Spinal cord (tissue), 10 donors: Measurements from ENCODE around the gene CBR3. TPM values are rescaled to one million over a fixed set of nuclear protein-coding genes. Genes with fewer than 3 reads are reported as not detected.

ENCODE experiments used
- DNase-seq, 6 donors: peaks; one replicate each; pipeline versions ENCODE4 v3.0.0 to v3.0.0-alpha.2; 2013 to 2015; ENCODE audit warnings: low spot score in 6 of 6, low read depth in 4 of 6
- H3K27ac ChIP-seq: one replicate; pipeline ENCODE4 v1.5.1; 2013; ENCODE audit warnings: low read depth, low read length, control low read depth
- H3K27me3 ChIP-seq: one replicate; pipeline ENCODE4 v1.6.1; 2013; ENCODE audit warnings: low read length; ENCODE audit not compliant: control insufficient read depth, insufficient read depth
- H3K36me3 ChIP-seq: one replicate; pipeline ENCODE4 v1.6.1; 2013; ENCODE audit warnings: low read length; ENCODE audit not compliant: control insufficient read depth, insufficient read depth
- H3K4me1 ChIP-seq: one replicate; pipeline ENCODE4 v1.6.1; 2013; ENCODE audit warnings: low read length; ENCODE audit not compliant: control insufficient read depth, insufficient read depth
- H3K4me3 ChIP-seq: one replicate; pipeline ENCODE4 v1.5.1; 2013; ENCODE audit warnings: low read depth, low read length, control low read depth
- H3K9me3 ChIP-seq: one replicate; pipeline ENCODE4 v1.6.1; 2013; ENCODE audit warnings: low read length; ENCODE audit not compliant: control insufficient read depth, insufficient read depth
- WGBS: methylation state at CpG from one replicate; pipeline ENCODE4 v1.1.5; 2013; ENCODE audit warnings: missing lambda C conversion rate; ENCODE audit not compliant: insufficient coverage; 5-methylcytosine and 5-hydroxymethylcytosine counted together
- long read RNA-seq, 4 donors: transcript quantifications; one replicate each; lab custom pipeline, GENCODE V29; 2026
- polyA plus RNA-seq, 2 donors: library from polyadenylated mRNA; unstranded; fragments of 120-200 nt; gene quantifications; one replicate each; pipeline ENCODE4 v1.2.1, GENCODE V29; 2013; ENCODE audit not compliant: insufficient read length in 2 of 2
- total RNA-seq, 2 donors: library from RNA; depleted of rRNA in 1 of 2; stranded (reverse); fragments of 120-200 nt in 1 of 2; fragments of >200 nt in 1 of 2; gene quantifications; one replicate each; pipeline versions ENCODE4 v1.2.3 to v1.2.4, GENCODE V29; 2013 to 2014
- donor health status: healthy.

The CBR3 gene
- 1 to 10 TPM; 2.0 to 3.7 TPM for total RNA-seq
- 1 to 10 TPM; 2.1 to 2.4 TPM for polyA plus RNA-seq
- long read RNA-seq, donor 1, partial matches to known transcripts: 0 of 4 reads
- long read RNA-seq, donor 1, other reads (novel, unspliced or antisense): 0 of 4 reads
- long read RNA-seq, donor 2, partial matches to known transcripts: 0 of 2 reads
- long read RNA-seq, donor 2, other reads (novel, unspliced or antisense): 0 of 2 reads
- long read RNA-seq, donor 3, partial matches to known transcripts: 0 of 4 reads
- long read RNA-seq, donor 3, other reads (novel, unspliced or antisense): 0 of 4 reads
- long read RNA-seq, donor 4, partial matches to known transcripts: 0 of 3 reads
- long read RNA-seq, donor 4, other reads (novel, unspliced or antisense): 0 of 3 reads

- H3K4me3 ChIP-seq: peak within 1 kb of the TSS; percentile 75
- under 1% methylated on average over 53 of the region's 53 CpGs for WGBS
- no peaks in the 10 kb centered on the region for H3K36me3 ChIP-seq
- H3K27me3 ChIP-seq: peaks cover 21% of the 10 kb centered on the region
- H3K9me3 ChIP-seq: no peaks in the 10 kb centered on the region
- H3K4me1 ChIP-seq: peaks cover 23% of the 10 kb centered on the region
- peak within 1 kb of the TSS; percentile 83 for H3K27ac ChIP-seq
- peak in 2 of 6 donors; percentile 38 to 59 for DNase-seq
Observed at GRCh38 chr21:36134803-36135390, at the start of gene CBR3. Gene CBR3 (plus strand): TSS chr21:36135079. CDS start chr21:36135193, 114 bp downstream.

DNA sequence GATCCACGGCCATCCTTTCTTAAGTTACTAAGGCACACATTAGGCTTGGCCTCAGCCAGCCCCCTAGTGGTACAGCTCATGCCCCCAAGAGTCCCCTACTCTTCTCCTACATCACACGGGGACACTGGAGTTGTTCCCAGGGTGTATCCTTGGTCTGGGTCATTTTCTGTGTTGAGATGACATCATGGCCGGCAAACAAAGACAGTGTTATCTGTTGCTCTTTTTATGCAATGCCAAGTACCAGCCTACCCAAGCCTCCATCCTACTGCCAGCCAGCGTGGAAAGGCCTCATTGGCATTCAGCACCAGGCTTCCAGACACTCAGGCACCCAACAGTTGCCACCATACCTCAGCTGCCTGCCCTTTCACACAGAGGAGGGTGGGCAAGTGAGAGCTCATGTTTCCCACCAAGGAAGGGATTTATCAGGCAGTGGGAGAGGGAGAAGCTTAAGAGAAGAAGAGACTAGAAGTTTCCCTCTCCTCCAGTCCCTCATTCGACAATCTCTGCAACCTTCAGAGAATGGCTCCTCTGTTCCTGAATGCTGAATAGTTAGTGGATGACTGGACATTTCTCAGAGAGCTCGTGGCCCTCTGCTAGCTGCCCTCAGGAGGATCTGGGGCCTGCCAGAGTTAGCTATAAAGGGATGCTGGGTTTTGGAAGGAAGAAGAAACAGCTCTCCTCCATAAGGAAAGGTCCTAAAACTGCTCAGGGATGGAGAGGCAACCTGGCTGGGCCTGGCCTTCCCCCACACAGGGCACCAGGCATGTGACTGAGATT is 47.3 kb upstream of the CBR3 start:
- H3K36me3 ChIP-seq: no peaks in the 10 kb centered on the region
- H3K4me1 ChIP-seq: peaks cover 10% of the 10 kb centered on the region
- H3K27me3 ChIP-seq: no peaks in the 10 kb centered on the region
- no peaks in the 10 kb centered on the region for H3K9me3 ChIP-seq
- H3K4me3 ChIP-seq: no peak overlapping the region
- DNase-seq: peak in 4 of 6 donors; percentile 64 to 87 (median 79)
- peak overlapping the region; percentile 75 for H3K27ac ChIP-seq
- 47% methylated on average over 3 of the region's 6 CpGs for WGBS

GRCh38 chr21:36089946-36090345 is 44.9 kb upstream of the CBR3 start:
- Histone ChIP-seq H3K27me3 (no peaks in the 10 kb centered on the region), H3K4me3 (no peak overlapping the region), H3K27ac (no peak overlapping the region), H3K9me3 (no peaks in the 10 kb centered on the region), H3K4me1 (peaks cover 10% of the 10 kb centered on the region), H3K36me3 (no peaks in the 10 kb centered on the region)
- DNase-seq: no peak
- WGBS: no CpG with 5 or more reads among the region's 3 CpGs

GRCh38 chr21:36092681-36093080 is 42.2 kb upstream of the CBR3 start:
- H3K9me3 ChIP-seq: no peaks in the 10 kb centered on the region
- no peak for DNase-seq
- no peak overlapping the region for H3K27ac ChIP-seq
- no peaks in the 10 kb centered on the region for H3K36me3 ChIP-seq
- peaks cover 4% of the 10 kb centered on the region for H3K4me1 ChIP-seq
- no peaks in the 10 kb centered on the region for H3K27me3 ChIP-seq
- no peak overlapping the region for H3K4me3 ChIP-seq

DNA sequence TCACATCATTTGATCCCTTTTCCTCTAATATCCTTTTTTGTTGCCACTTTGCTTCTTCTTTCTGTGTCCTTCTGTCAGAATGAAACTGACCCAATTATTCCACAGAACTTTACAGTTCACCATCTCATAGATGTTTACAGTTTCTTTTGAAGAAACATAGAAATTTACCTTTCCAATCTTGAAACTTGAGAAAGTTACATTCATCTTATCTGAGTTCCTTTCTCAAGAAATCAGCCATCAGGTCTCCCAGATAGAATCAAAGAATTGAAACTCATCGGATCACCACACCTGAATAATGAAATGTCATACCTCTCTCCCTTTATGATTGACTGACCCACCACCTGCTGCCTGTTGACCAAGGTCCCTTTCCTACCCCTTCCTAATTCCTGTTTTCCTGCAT is 41.4 kb upstream of the CBR3 start:
- Histone ChIP-seq H3K27ac (no peak overlapping the region), H3K4me1 (no peaks in the 10 kb centered on the region), H3K27me3 (no peaks in the 10 kb centered on the region), H3K4me3 (no peak overlapping the region), H3K36me3 (no peaks in the 10 kb centered on the region), H3K9me3 (no peaks in the 10 kb centered on the region)
- 100% methylated on average over 1 of the region's 1 CpG for WGBS
- no peak for DNase-seq

- no peak overlapping the region for H3K27ac ChIP-seq
Observed at GRCh38 chr21:36096398-36097290, 38.2 kb upstream of the CBR3 start.

DNA sequence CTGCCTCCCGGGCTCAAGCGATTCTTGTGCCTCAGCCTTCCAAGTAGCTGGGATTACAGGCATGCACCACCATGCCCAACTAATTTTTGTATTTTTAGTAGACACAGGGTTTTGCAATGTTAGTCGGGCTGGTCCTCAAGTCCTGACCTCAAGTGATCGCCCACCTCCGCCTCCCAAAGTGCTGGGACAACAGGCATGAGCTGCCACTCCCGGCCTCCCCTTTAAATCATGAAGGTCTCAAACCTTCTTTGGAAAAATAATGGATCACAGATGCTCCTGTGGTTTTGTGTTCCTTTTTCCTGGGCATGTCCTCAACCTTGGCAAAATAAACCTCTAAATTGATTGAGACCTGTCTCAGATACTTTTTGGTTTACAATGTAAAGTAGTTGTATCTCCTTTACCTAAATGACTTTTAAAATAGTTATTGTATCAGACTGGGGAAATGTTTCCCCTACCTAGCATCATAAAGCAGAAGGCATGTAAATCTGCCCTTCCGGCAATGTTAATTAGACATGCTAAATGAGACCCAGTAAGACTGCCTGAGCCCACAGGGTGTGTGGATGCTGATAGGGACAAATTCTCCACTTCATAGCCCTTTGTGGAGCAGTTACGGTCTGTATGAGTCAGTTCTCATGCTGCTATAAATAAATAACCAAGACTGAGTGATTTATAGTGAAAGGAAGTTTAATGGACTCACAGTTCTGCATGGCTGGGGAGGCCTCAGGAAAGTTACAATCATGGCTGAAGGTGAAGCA is 37.3 kb upstream of the CBR3 start:
- Histone ChIP-seq H3K36me3 (no peaks in the 10 kb centered on the region), H3K27me3 (peaks cover 8% of the 10 kb centered on the region), H3K27ac (no peak overlapping the region), H3K4me3 (no peak overlapping the region), H3K9me3 (no peaks in the 10 kb centered on the region), H3K4me1 (no peaks in the 10 kb centered on the region)
- WGBS: 88% methylated on average over 3 of the region's 8 CpGs
- peak in 1 of 6 donors; percentile 31 for DNase-seq

More at GRCh38 chr21:36096398-36097290, 38.2 kb upstream of the CBR3 start:
- Histone ChIP-seq H3K36me3 (no peaks in the 10 kb centered on the region), H3K9me3 (no peaks in the 10 kb centered on the region), H3K4me1 (no peaks in the 10 kb centered on the region), H3K27me3 (peaks cover 8% of the 10 kb centered on the region), H3K4me3 (no peak overlapping the region)
- DNase-seq: no peak
- 91% methylated on average over 1 of the region's 1 CpG for whole genome bisulfite sequencing

GRCh38 chr21:36098182-36098532 is 36.7 kb upstream of the CBR3 start:
- Histone ChIP-seq H3K4me1 (no peaks in the 10 kb centered on the region), H3K27ac (no peak overlapping the region), H3K4me3 (no peak overlapping the region), H3K27me3 (peaks cover 8% of the 10 kb centered on the region), H3K36me3 (no peaks in the 10 kb centered on the region), H3K9me3 (no peaks in the 10 kb centered on the region)
- 90% methylated on average over 2 of the region's 2 CpGs for WGBS
- no peak for DNase-seq
